Kasumi-1 (cell line): ENCODE results near the gene RNF123.

Source experiments
- DNase-seq, 2 experiments: peaks; one replicate each; lab custom pipeline; 2025; lab: John Stamatoyannopoulos, UW

Gene RNF123

GRCh38 chr3:49703443-49703927 lies 14.1 kb downstream of the RNF123 start:
- peak; percentile 71 to 73 for DNase-seq

- DNase-seq: no peak
Measured at GRCh38 chr3:49703956-49704355, 14.6 kb downstream of the RNF123 start.

DNA sequence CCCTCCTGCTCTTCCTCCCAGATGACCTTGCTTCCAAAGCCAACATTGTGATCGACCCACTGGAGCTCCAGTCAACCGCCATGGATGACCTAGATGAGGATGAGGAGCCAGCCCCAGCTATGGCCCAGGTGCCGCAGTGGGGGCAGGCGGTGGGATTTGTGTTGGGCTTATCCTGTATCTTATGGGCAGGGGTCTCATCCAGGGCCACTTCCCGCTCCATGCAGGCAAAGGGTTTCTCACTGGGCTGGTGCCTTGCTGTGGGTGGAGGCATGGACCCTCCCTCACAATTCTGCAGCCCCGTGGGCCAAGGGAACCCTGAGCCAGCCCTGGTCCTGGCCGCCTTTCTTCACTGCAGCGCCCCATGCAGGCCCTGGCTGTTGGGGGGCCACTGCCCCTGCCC lies 15.3 kb downstream of the RNF123 start:
- DNase-seq: no peak

DNA sequence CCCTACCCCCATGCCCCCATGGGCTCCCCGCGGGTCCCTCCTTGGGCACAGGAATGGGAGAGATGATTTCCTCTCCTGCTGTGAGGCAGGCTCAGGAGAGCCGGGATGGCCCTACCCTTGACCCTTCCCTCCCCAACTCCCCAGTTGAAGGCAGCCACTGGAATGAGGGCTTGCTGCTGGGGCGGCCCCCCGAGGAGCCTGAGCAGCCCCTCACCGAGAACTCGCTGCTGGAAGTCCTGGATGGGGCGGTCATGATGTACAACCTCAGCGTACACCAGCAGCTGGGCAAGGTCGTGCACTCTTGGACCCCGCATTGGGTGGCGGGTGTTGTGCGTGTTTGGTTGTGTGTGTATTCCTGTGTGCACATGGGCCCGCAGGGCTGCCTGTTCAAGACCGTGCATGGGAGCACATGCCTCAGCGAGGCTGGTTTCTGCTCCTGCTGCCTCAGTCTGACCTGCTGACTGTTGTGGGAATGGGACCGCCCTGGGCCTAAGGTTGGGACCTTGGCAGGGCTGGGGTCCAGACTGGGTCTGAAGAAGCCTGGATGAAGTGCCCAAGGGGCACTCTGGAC lies 16.1 kb downstream of the RNF123 start:
- DNase-seq: no peak

DNA sequence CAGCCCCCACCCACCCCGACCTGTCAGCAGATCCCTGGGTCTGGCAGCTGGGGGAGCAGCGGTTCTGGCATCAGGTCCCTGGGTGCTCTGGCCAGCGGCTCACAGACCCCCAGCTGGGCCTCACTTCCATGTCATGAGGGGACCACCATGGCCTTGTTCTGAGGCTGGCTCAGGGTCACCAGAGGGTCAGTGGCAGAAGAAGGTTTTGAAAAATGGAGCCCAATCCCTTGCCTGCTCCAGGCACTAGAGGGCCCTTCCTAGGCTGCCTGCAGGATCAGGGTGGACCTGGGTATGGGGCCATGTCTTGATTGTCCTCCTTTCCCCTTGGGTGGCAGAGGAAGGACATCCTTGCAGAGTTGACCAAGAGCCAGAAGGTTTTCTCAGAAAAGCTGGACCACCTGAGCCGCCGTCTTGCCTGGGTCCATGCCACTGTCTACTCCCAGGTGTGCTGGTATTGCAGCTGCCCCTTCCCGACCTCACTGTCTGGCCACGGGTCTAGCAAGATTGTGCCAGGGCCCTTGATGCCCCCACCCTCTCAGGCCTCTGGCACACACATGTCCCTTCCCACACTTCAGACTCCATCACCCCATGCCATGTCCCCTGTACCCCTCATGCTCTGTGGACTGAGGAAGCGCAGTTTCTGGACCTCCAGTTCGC lies 17.2 kb downstream of the RNF123 start:
- no peak for DNase-seq

DNA sequence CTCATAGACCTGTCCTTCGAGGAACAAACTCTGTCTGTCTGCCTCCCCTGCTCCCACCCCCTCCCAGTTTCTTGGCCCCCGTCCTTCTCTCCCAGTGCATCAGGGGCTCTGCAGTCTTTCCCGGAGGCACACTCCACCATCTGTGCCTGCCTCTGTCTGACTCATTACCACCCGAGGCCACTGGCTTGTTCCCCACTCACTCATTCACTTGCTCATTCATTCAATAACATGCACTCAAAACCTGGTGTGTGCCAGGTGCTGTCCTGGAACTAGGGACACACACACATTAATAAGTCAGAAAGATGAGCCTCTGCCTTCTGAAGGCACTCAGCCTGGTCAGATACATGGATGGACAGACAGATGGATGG lies 17.7 kb downstream of the RNF123 start:
- DNase-seq: no peak

- no peak for DNase-seq
Measured at GRCh38 chr3:49709852-49710251, 20.5 kb downstream of the RNF123 start.

- no peak for DNase-seq
Measured at GRCh38 chr3:49711489-49711888, 22.1 kb downstream of the RNF123 start.

GRCh38 chr3:49712166-49712565 lies 22.8 kb downstream of the RNF123 start:
- no peak for DNase-seq

GRCh38 chr3:49712631-49713317 lies 23.4 kb downstream of the RNF123 start:
- peak; percentile 5 to 37 for DNase-seq

- no peak for DNase-seq
Measured at GRCh38 chr3:49713336-49714105, 24.2 kb downstream of the RNF123 start.

DNA sequence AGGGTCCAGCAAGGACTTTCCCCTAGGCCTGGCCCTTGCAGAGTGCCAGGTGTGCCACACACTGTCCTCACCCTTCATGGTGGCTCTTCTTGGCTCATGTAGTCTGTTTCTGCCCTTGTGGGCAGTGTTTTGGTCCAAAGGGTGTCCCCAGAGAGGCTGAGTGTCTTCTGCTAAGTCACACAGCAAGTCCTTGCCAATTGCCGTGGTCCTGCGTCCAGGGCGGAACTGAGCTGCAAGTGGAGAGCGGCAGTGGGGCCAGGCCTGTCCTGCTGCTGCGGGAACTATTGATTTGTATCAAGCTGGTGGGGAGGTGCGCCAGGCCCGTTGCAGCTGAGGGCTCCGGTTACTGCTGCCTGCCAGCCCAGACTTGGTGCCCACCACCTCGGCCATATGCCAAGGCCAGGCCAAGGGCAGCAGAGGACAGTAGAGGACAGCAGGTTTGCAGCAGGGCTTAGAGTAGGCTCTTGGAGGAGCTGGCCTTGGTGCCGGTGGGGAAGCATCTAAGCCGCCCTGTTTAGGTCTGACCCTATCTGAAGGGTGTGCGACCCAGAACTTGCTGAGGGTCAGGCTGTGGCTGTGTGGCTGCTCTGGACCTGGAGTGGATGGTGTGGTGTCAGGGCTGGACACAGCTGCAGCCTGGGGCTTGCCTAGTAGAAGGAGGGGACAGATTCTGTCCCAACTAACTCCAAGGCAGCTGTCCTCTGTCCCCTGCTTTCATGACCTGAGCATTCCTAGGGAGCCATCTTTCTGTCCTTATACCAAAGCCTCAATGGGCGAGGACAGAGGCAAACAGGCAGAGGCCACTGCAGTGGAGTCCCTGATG lies 25.6 kb downstream of the RNF123 start:
- DNase-seq: no peak

DNA sequence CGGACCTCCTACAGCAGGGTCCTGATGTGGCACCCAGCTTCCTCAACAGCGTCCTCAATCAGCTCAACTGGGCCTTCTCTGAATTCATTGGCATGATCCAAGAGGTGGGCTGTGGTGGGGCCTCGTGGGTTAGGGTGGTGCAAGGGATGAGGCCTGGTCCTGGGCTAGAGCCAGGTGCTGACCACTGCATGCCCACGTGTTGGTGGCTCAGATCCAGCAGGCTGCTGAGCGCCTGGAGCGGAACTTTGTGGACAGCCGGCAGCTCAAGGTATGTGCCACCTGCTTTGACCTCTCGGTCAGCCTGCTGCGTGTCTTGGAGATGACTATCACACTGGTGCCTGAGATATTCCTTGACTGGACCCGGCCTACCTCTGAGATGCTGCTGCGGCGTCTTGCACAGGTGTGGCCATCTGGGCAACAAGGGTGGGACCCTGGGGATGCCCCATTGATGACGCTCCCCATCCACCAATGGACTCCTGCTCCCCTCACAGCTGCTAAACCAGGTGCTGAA lies 26.3 kb downstream of the RNF123 start:
- no peak for DNase-seq

DNA sequence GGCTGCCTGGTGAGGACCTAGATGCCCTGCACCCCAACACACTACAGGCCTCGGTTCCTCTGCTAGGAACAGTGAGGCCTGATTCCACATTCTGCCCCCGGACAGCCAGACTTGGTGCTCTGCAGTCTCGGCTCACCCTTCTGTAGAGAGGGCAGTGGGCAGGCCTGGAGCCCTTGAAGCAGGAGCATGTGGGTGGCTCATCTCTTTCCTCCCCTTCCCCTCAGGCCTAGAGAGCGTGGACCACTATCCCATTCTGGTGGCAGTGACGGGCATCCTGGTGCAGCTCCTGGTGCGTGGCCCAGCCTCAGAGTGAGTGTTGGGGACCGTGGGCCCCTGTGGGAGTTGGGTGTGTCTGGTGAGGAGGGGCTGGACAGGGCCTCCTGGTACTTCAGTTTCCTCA lies 26.8 kb downstream of the RNF123 start:
- no peak for DNase-seq

GRCh38 chr3:49716691-49717210 lies 27.4 kb downstream of the RNF123 start:
- DNase-seq: no peak

GRCh38 chr3:49717211-49717958 lies 28.0 kb downstream of the RNF123 start:
- DNase-seq: no peak

DNA sequence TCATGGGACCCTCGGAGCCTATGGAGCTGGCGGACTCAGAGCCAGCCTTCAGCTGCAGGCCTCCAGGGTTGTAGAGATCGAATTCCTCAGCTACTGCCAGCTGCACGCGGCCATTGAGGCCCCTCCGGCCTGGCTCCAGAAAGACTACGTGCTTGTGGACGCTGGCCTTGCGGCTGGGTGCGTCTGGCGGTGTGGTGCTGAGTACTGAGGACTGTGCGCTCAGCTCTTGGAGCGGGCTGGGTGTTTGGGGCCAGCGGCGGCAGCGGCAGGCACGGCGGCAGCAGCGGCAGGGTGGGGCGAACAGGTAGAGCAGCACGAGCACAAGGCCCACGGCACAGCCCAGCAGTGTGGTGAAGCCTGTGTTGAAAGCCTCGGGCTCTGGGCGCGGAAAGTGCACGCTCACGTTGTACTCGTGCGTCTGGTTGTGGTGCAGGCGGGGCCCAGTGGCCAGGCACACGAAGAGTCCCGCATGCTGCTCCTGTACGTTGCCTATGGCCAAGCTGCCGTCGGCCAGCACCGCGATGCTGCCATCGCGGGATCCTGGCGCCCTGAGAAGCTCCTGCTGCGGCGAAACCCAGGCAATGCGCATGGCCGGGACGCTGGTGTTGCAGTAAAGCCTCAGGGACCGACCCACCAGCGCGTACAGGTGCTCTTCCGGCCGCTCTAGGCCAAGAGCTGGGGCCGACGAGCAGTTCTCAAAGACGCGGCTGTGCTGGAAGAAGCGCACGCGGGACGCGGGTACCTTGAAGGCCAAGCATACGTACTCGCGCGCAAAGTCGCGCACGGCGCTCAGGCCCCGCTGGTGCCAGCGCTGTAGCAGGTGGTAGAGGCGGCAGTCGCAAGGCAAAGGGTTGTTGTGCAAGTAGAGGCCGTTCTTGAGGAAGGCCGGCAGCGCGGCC lies 28.9 kb downstream of the RNF123 start:
- DNase-seq: no peak

DNA sequence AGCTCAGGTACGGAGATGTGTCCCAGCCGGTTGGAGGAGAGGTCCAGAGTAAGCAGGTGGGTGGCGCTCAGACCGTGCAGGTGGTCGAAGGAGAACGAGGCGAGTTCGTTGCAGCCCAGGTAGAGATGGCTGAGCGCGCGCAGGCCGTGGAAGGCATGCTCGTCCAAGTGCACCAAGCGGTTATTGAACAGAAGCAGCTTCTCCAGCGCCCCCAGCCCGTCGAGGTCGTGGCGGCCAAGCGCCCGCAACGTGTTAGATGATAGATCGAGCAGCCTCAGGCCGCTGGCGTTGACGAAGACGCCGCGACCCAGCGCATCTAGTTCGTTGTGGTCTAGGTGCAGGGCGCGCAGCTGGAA lies 29.5 kb downstream of the RNF123 start:
- no peak for DNase-seq

- peak; percentile 93 to 96 for DNase-seq
Measured at GRCh38 chr3:49719214-49719884, 30.0 kb downstream of the RNF123 start, which contains the start of gene AMIGO3. TSS of gene AMIGO3 (minus strand) at chr3:49719684. CDS start at chr3:49719465, 219 bp downstream.
